OCI-LY7 (cell line): ENCODE results near the gene SLAMF6. TPM values are rescaled to one million over a fixed set of nuclear protein-coding genes. Genes with fewer than 3 reads are reported as not detected.
A peak's percentile ranks its signal among the peaks of the same experiment; 100 is the strongest.

ENCODE experiments used
- BruUV-seq: library from RNA; stranded (reverse); fragments of 400-500 nt; replicated peaks from 2 replicates; lab custom pipeline; 2021; lab: Mats Ljungman, UMichigan
- CTCF ChIA-PET: fragments of 300-600 bp; sonication (Branson Sonifier 250); formaldehyde crosslinking; loops from one replicate; lab custom pipeline; 2022; ENCODE audit warnings: antibody characterized with exemption; ENCODE audit not compliant: unreplicated experiment; lab: Charles Lee
- POLR2A ChIA-PET: fragments of 300-600 bp; sonication (Branson Sonifier 250); formaldehyde crosslinking; loops from one replicate; lab custom pipeline; 2022; ENCODE audit warnings: antibody characterized with exemption; lab: Charles Lee
- DNase-seq: peaks from one replicate; pipeline ENCODE4 v3.0.0-alpha.2; 2015; ENCODE audit warnings: low spot score
- H2AFZ ChIP-seq: fragments of 200-600 bp; sonication (generic), shearing (Covaris generic); 2 replicates; pipeline ENCODE4 v1.6.1; 2014; ENCODE audit warnings: mild to moderate bottlenecking, antibody characterized with exemption, low read length, moderate library complexity
- H3K27ac ChIP-seq: fragments of 200-600 bp; sonication (generic); 2 replicates; pipeline ENCODE4 v1.5.1; 2014; ENCODE audit warnings: mixed run types, low read depth, mild to moderate bottlenecking, moderate library complexity, low read length, inconsistent platforms; ENCODE audit not compliant: poor library complexity, severe bottlenecking
- H3K36me3 ChIP-seq: fragments of 200-600 bp; sonication (generic); 2 replicates; pipeline ENCODE4 v1.6.1; 2014; ENCODE audit warnings: mild to moderate bottlenecking, antibody characterized with exemption, low read length, moderate library complexity, mixed read lengths; ENCODE audit not compliant: insufficient read depth
- H3K4me1 ChIP-seq: fragments of 200-600 bp; sonication (generic); 2 replicates; pipeline ENCODE4 v1.5.1; 2014; ENCODE audit warnings: mild to moderate bottlenecking, low read length; ENCODE audit not compliant: insufficient read depth, poor library complexity, severe bottlenecking
- H3K4me2 ChIP-seq: fragments of 200-600 bp; sonication (generic); 2 replicates; pipeline ENCODE4 v1.6.1; 2014; ENCODE audit warnings: mild to moderate bottlenecking, low read length
- H3K4me3 ChIP-seq: fragments of 200-600 bp; sonication (generic); 2 replicates; pipeline ENCODE4 v1.5.1; 2014; ENCODE audit warnings: mild to moderate bottlenecking, low read depth, low read length; ENCODE audit not compliant: poor library complexity, severe bottlenecking
- H3K79me2 ChIP-seq: fragments of 200-600 bp; sonication (generic); 2 replicates; pipeline ENCODE4 v1.6.1; 2016; ENCODE audit warnings: low read depth, mild to moderate bottlenecking, low read length, moderate library complexity, mixed read lengths; ENCODE audit not compliant: insufficient read depth
- H3K9me2 ChIP-seq: fragments of 200-600 bp; sonication (generic); 2 replicates; pipeline ENCODE4 v1.6.1; 2016; ENCODE audit warnings: mild to moderate bottlenecking, low read length, mixed read lengths; ENCODE audit not compliant: insufficient read depth
- H3K9me3 ChIP-seq: fragments of 200-600 bp; sonication (generic); 2 replicates; pipeline ENCODE4 v1.6.1; 2014; ENCODE audit warnings: mild to moderate bottlenecking, mixed run types, low read length, mixed read lengths
- H4K20me1 ChIP-seq: fragments of 200-600 bp; sonication (generic); 2 replicates; pipeline ENCODE4 v1.6.1; 2014; ENCODE audit warnings: mild to moderate bottlenecking, antibody characterized with exemption, low read length, moderate library complexity, mixed read lengths; ENCODE audit not compliant: insufficient read depth
- CTCF ChIP-seq: fragments of 200-600 bp; sonication (generic); conservative IDR thresholded peaks from 2 replicates; pipeline ENCODE4 v1.5.1; 2014; ENCODE audit warnings: mild to moderate bottlenecking, antibody characterized with exemption, low read length, moderate library complexity, mixed read lengths
- EZH2phosphoT487 ChIP-seq: fragments of 200-600 bp; sonication (generic); IDR thresholded peaks from 2 replicates; pipeline ENCODE4 v1.6.1; 2018; ENCODE audit warnings: low read depth, borderline replicate concordance, mild to moderate bottlenecking, mixed run types, antibody characterized with exemption, low read length, moderate library complexity, mixed read lengths
- intact Hi-C: fragments of 100-400 bp; cut with micrococcal nuclease; formaldehyde crosslinking; loops from one replicate; pipeline ENCODE4 v1.10.0; 2022; ENCODE audit not compliant: unreplicated experiment
- total RNA-seq, 2 experiments: library from RNA; depleted of rRNA in 1 of 2; stranded (reverse); fragments of >200 nt in 1 of 2; shearing (Covaris generic) in 1 of 2; gene quantifications; 2 replicates each; pipeline ENCODE4 v1.2.3, GENCODE V29; 2014 to 2022

SLAMF6 gene
- total RNA-seq, 2 experiments from 2014 or later = 43.0 to 65.1 TPM

- TF ChIP-seq CTCF (no peak), EZH2phosphoT487 (no peak)
- peaks cover 21% of the 10 kb centered on the region; the same call in 1 of the 2 replicates for H3K9me3 ChIP-seq
- no peaks in the 10 kb centered on the region for H3K79me2 ChIP-seq
- DNase-seq = no peak
- CTCF ChIA-PET = interaction anchor here (0.6 to 2.5 kb wide), 4 partner anchors 8 to 53 kb away, joined by 3 to 9 read pairs (median 4); no protein-coding TSS in a partner anchor
- peak overlapping the region; percentile 35 for H3K4me3 ChIP-seq
- peaks cover 17% of the 10 kb centered on the region for H3K36me3 ChIP-seq
- peaks cover 59% of the 10 kb centered on the region for H3K4me1 ChIP-seq
- no peaks in the 10 kb centered on the region for H3K9me2 ChIP-seq
- no peaks in the 10 kb centered on the region for H4K20me1 ChIP-seq
- POLR2A ChIA-PET = interaction anchor here (0.7 to 3.1 kb wide), 16 partner anchors 8 to 111 kb away, joined by 3 to 24 read pairs (median 4); partner anchors contain the start of gene SLAMF6
- peak overlapping the region; percentile 77 for H3K4me2 ChIP-seq
- intact Hi-C loops = loop anchor here (1.0 kb wide), 1 partner anchor 19 kb away; no protein-coding TSS in a partner anchor
- H2AFZ ChIP-seq = peak overlapping the region; percentile 86; the same call in 1 of the 2 replicates
- no TSS peak for BruUV-seq
- H3K27ac ChIP-seq = peak overlapping the region; percentile 85
Observed at GRCh38 chr1:160540859-160541233, 17.8 kb upstream of the SLAMF6 start.

GRCh38 chr1:160539990-160540858, 17.2 kb upstream of the SLAMF6 start:
- no TSS peak for BruUV-seq
- Histone ChIP-seq H3K9me2 (no peaks in the 10 kb centered on the region), H4K20me1 (no peaks in the 10 kb centered on the region), H3K36me3 (peaks cover 20% of the 10 kb centered on the region), H3K4me2 (peak overlapping the region; percentile 77), H3K79me2 (no peaks in the 10 kb centered on the region), H3K27ac (peak overlapping the region; percentile 85), H3K4me1 (peaks cover 58% of the 10 kb centered on the region), H3K4me3 (peak overlapping the region; percentile 35), H3K9me3 (peaks cover 27% of the 10 kb centered on the region), H2AFZ (peak overlapping the region; percentile 86; the same call in 1 of the 2 replicates)
- ChIA-PET POLR2A (interaction anchor here (0.6 to 3.1 kb wide), 19 partner anchors 9 to 180 kb away, joined by 3 to 24 read pairs (median 4); partner anchors contain the start of gene SLAMF6), CTCF (interaction anchor here (0.6 to 2.5 kb wide), 6 partner anchors 9 to 52 kb away, joined by 3 to 9 read pairs (median 4); partner anchors contain the start of gene SLAMF6)
- peak; percentile 85 for DNase-seq
- intact Hi-C loops = loop anchor here (1.0 kb wide), 1 partner anchor 18 kb away; no protein-coding TSS in a partner anchor
- TF ChIP-seq EZH2phosphoT487 (no peak), CTCF (no peak)
